GM12865 (cell line): ENCODE data around the gene OR4C45.
"Not testable (repeated sequence)": the region's sequence is repeated elsewhere in the genome, so short reads cannot be mapped to it uniquely, and the experiment has no call there.

Source experiments
- DNase-seq: peaks from one replicate; pipeline ENCODE4 v3.0.0; 2010; ENCODE audit warnings: low read depth
- H3K4me3 ChIP-seq: 2 replicates; pipeline ENCODE4 v1.5.1; 2011; ENCODE audit warnings: mild to moderate bottlenecking, low read depth, low read length, control low read depth
- TF ChIP-seq, protein P1 (sequence below): IDR thresholded peaks from 2 replicates; pipeline ENCODE4 v1.5.1; 2011; ENCODE audit warnings: low read length, control low read depth, low read depth, inconsistent platforms; ENCODE audit not compliant: insufficient read depth; ENCODE audit errors: missing control alignments

Gene OR4C45

DNA sequence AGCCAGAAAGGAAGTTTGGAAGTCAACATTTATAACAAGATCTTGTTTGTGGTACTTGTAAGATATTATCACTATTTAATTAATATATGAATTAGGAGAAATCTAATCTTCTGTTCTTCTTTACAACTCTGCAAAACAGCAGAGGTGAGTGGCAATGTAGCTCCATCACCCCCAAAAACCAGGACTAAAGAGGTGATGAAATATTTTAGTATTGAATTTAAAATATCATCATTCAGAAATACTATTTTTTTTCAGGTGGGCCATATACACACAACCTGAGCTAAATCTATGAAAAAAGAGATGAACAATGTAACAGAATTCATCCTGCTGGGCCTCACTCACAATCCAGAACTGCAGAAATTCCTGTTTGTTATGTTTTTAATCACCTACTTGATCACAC is at the start of gene OR4C45:
Gene OR4C45 (plus strand): TSS at position 301 of the 400 bp plus-strand sequence.
- TF ChIP-seq, protein P1, sequence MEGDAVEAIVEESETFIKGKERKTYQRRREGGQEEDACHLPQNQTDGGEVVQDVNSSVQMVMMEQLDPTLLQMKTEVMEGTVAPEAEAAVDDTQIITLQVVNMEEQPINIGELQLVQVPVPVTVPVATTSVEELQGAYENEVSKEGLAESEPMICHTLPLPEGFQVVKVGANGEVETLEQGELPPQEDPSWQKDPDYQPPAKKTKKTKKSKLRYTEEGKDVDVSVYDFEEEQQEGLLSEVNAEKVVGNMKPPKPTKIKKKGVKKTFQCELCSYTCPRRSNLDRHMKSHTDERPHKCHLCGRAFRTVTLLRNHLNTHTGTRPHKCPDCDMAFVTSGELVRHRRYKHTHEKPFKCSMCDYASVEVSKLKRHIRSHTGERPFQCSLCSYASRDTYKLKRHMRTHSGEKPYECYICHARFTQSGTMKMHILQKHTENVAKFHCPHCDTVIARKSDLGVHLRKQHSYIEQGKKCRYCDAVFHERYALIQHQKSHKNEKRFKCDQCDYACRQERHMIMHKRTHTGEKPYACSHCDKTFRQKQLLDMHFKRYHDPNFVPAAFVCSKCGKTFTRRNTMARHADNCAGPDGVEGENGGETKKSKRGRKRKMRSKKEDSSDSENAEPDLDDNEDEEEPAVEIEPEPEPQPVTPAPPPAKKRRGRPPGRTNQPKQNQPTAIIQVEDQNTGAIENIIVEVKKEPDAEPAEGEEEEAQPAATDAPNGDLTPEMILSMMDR: no peak
- no peak within 1 kb of the TSS for H3K4me3 ChIP-seq
- DNase-seq: no peak

DNA sequence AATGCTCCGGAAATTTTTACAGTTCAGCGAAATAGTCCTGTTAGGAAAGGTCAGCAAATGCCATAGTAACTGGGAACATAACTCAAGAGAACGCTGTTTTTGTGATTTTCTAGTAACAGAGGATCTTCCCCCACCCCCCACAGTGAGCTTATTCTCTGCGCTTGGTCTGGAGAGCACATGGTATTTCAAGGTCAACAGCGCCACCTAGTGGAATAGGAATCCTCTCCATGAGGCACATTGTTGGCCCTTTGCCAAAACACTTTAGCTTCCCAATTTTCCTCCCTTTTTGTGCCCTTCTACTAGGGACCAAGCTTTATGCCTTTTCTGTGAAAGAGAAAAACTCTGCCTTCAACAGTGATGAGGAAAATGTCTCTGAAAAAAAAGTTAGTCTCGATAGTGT is 37.1 kb upstream of the OR4C45 start:
- peak; percentile 82 for DNase-seq
- TF ChIP-seq, protein P1: peak; percentile 63
- no peak overlapping the region for H3K4me3 ChIP-seq

DNA sequence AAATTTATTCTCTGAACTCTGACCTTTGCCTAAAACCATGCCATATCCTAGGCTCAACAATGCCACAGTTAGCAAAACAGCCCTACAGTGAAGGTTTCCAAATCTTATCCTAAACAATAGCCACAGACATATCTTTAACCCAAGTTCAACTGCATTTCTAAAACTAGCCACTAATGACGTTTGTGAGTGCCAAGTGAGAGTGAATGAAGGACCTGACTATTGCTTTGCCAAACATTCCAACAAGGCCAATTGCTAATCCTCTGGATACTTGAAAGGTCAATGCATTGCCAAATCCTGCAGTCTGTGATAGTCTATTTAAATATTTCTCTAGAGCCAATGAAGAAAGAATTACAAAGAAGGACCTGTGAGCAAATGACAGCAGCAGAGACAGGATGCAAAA is 2.5 kb upstream of the OR4C45 start:
- no peak overlapping the region for H3K4me3 ChIP-seq
- DNase-seq: no peak

DNA sequence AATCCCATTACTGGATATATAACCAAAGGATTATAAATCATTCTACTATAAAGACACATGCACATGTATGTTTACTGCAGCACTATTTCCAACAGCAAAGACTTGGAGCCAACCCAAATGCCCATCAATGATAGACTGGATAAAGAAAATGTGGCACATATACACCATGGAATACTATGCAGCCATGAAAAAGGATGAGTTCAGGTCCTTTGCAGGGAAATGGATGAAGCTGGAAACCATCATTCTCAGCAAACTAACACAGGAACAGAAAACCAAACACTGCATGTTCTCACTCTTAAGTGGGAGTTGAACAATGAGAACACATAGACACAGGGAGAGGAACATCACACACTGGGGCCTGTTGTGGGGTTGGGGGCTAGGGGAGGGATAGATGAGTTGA is 3.6 kb downstream of the OR4C45 start:
- not testable (repeated sequence) for H3K4me3 ChIP-seq, DNase-seq

More for the DNA sequence above, 2.5 kb upstream of the OR4C45 start:
- TF ChIP-seq, protein P1: no peak

DNA sequence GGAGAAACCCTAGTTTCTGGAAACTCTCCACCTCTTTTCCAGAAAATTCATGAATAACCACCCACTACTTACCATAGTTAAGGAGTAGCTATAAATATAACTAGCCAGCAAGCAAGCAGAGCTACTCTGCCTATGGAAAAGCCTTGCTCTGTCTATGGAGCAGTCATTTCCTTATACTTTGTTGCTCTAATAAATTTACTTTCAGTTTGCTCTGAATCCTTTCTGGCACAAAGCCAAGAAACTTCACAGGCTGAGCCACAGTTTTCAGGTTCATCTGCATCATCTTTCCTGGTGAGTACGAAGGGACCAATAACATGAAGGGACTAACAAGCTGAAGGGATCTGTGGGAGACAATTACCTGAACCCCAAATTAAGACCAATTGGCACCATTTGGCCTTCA is 4.6 kb downstream of the OR4C45 start:
- no peak for DNase-seq
- H3K4me3 ChIP-seq: no peak overlapping the region
- TF ChIP-seq, protein P1: no peak

DNA sequence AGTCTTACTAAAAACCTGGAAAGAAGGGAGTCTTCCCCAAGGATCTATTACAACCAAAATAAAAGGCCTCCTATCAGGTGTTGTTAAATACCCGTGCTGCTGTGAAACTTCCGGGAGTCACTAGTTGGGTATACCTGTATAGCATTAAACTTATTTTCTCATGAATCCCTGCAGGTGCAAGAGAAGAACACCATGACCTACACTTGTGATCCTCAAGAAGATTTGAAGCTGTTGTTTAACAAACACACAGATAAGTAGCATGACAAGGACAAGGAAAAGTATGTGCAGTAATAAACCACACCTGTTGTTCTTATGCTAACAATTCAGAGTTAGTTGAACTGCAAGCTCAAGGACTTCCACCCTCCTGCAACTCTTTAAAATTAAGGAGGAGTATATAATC is 12.0 kb downstream of the OR4C45 start:
- H3K4me3 ChIP-seq: no peak overlapping the region
- DNase-seq: no peak
- TF ChIP-seq, protein P1: no peak

DNA sequence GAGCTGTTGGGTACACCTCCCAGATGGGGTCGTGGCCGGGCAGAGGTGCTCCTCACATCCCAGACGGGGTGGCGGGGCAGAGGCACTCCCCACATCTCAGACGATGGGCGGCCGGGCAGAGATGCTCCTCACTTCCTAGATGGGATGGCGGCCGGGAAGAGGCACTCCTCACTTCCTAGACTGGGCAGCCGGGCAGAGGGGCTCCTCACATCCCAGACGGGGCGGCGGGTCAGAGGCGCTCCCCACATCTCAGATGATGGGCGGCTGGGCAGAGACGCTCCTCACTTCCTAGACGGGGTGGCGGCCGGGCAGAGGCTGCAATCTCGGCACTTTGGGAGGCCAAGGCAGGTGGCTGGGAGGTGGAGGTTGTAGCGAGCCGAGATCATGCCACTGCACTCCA is 30.4 kb downstream of the OR4C45 start:
- DNase-seq, H3K4me3 ChIP-seq: not testable (repeated sequence)

DNA sequence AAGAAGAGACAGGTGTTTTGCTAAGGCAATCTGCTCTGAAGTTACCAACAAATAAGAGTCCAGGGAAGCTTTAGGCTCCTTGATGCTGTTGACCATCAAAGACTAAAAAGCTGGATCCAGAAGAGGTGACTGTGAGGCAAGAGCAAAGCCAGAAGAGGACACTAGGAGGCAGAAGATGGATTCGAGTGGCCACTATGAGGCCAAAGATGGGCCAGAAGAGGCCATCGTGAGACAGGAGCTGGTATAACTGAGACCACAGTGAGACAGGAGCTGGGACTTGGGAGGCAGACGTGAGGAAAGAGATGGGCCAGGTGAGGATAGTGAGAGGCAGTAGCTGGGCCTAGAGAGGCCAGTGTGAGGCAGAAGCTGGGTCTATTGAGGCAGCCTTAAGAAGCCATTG is 37.7 kb downstream of the OR4C45 start:
- no peak for DNase-seq
- TF ChIP-seq, protein P1: no peak
- no peak overlapping the region for H3K4me3 ChIP-seq
